A549 (cell line): ENCODE data around the gene MAZ. TPM values are rescaled to one million over a fixed set of nuclear protein-coding genes. Genes with fewer than 3 reads are reported as not detected.

Source experiments
- ATAC-seq, 2 experiments: fragments of 200-7000 bp in 1 of 2; fragments of >200 bp in 1 of 2; cut with Nextera tagmentation in 1 of 2; cut with Tn5 transposase in 1 of 2; 3 replicates each; pipeline versions ENCODE4 v1.8.0 to v1.9.1; 2018 to 2020; ENCODE audit warnings: mild to moderate bottlenecking in 1 of 2, moderate library complexity in 1 of 2
- CTCF ChIA-PET: fragments of 300-600 bp; sonication (Branson Sonifier 250); formaldehyde crosslinking; extraction: SDS; loops from one replicate; lab custom pipeline; 2021; ENCODE audit warnings: antibody characterized with exemption, inconsistent platforms; lab: Yijun Ruan, JAX
- POLR2A ChIA-PET: fragments of 350-600 bp; formaldehyde crosslinking; extraction: SDS; loops from one replicate; lab custom pipeline; 2021; ENCODE audit warnings: antibody characterized with exemption, inconsistent platforms; lab: Yijun Ruan, JAX
- DNase-seq, 2 experiments: peaks; one replicate each; pipeline versions ENCODE4 v3.0.0 to v3.0.0-alpha.2; 2011 to 2016; ENCODE audit warnings: low read depth in 1 of 2, low spot score in 1 of 2
- FAIRE-seq: peaks from 2 replicates; lab custom pipeline; 2011; peaks lifted over from hg19 to GRCh38; lab: Jason Lieb, UNC
- H3K27ac ChIP-seq, 2 experiments: fragments of >200 bp; sonication (Bioruptor Twin); formaldehyde crosslinking; 3 replicates each; pipeline ENCODE4 v1.5.1; 2016 to 2017
- H3K4me1 ChIP-seq: fragments of >200 bp; sonication (Bioruptor Twin); formaldehyde crosslinking; 3 replicates; pipeline ENCODE4 v1.6.1; 2016
- H3K4me2 ChIP-seq: fragments of >200 bp; sonication (Bioruptor Twin); formaldehyde crosslinking; 3 replicates; pipeline ENCODE4 v1.6.1; 2016
- H3K4me3 ChIP-seq: fragments of >200 bp; sonication (Bioruptor Twin); formaldehyde crosslinking; 3 replicates; pipeline ENCODE4 v1.5.1; 2016
- H3K9me3 ChIP-seq: fragments of >200 bp; sonication (Bioruptor Twin); formaldehyde crosslinking; 3 replicates; pipeline ENCODE4 v1.6.1; 2016
- BHLHE40 ChIP-seq: IDR thresholded peaks from 2 replicates; pipeline ENCODE4 v1.6.1; 2012; ENCODE audit warnings: low read depth, low read length, inconsistent platforms
- CBX8 ChIP-seq: fragments of 200-600 bp; sonication (generic); IDR thresholded peaks from 2 replicates; pipeline ENCODE4 v1.6.1; 2016
- CEBPB ChIP-seq, 2 experiments: fragments of >200 bp in 1 of 2; sonication (Bioruptor Twin) in 1 of 2; formaldehyde crosslinking in 1 of 2; IDR thresholded peaks; 2 replicates each; pipeline ENCODE4 v1.6.1; 2012 to 2016
- CHD2 ChIP-seq: fragments of 150-350 bp; IDR thresholded peaks from 2 replicates; pipeline ENCODE4 v1.6.1; 2014; ENCODE audit warnings: low read length; ENCODE audit not compliant: partially characterized antibody
- EP300 ChIP-seq, 2 experiments: fragments of >200 bp; sonication (Bioruptor Twin); formaldehyde crosslinking; IDR thresholded peaks; 2 replicates in 1 of 2; 3 replicates in 1 of 2; pipeline ENCODE4 v1.6.1; 2016 to 2017
- FOSB ChIP-seq: fragments of 250-450 bp; sonication (Bioruptor Pico); IDR thresholded peaks from 2 replicates; pipeline ENCODE4 v1.5.0; 2020; ENCODE audit warnings: mild to moderate bottlenecking, moderate library complexity
- HDAC2 ChIP-seq: fragments of 200-600 bp; sonication (generic); IDR thresholded peaks from 2 replicates; pipeline ENCODE4 v1.6.1; 2016
- HOXB13 ChIP-seq: fragments of 250-450 bp; sonication (Bioruptor Pico); IDR thresholded peaks from 2 replicates; pipeline ENCODE4 v1.5.0; 2020; ENCODE audit warnings: low read depth, mild to moderate bottlenecking, moderate library complexity
- HOXB5 ChIP-seq: fragments of 250-450 bp; sonication (Bioruptor Pico); IDR thresholded peaks from 2 replicates; pipeline ENCODE4 v1.5.0; 2020; ENCODE audit warnings: mild to moderate bottlenecking, moderate library complexity
- JUN ChIP-seq, 2 experiments: fragments of >200 bp; sonication (Bioruptor Twin); formaldehyde crosslinking; IDR thresholded peaks; 2 replicates in 1 of 2; 3 replicates in 1 of 2; pipeline ENCODE4 v1.6.1; 2016 to 2017
- JUNB ChIP-seq: fragments of >200 bp; sonication (Bioruptor Twin); formaldehyde crosslinking; IDR thresholded peaks from 2 replicates; pipeline ENCODE4 v1.6.1; 2016
- KDM5A ChIP-seq: fragments of 200-600 bp; sonication (generic); IDR thresholded peaks from 2 replicates; pipeline ENCODE4 v1.6.1; 2016; ENCODE audit warnings: antibody characterized with exemption, mild to moderate bottlenecking
- MAFK ChIP-seq: fragments of 450-650 bp; IDR thresholded peaks from 2 replicates; pipeline ENCODE4 v1.6.1; 2014; ENCODE audit not compliant: partially characterized antibody
- MAX ChIP-seq: IDR thresholded peaks from 2 replicates; pipeline ENCODE4 v1.6.1; 2012
- NPAS2 ChIP-seq: fragments of 250-450 bp; sonication (Bioruptor Pico); IDR thresholded peaks from 2 replicates; pipeline ENCODE4 v1.8.0; 2022; ENCODE audit warnings: mild to moderate bottlenecking, moderate library complexity, borderline replicate concordance
- PBX3 ChIP-seq: IDR thresholded peaks from 2 replicates; pipeline ENCODE4 v1.6.1; 2012
- PHF8 ChIP-seq: fragments of 200-600 bp; sonication (generic); IDR thresholded peaks from 2 replicates; pipeline ENCODE4 v1.6.1; 2016; ENCODE audit warnings: low read depth, mild to moderate bottlenecking, antibody characterized with exemption, moderate library complexity, borderline replicate concordance
- RCOR1 ChIP-seq: fragments of 150-350 bp; IDR thresholded peaks from 2 replicates; pipeline ENCODE4 v1.6.1; 2014; ENCODE audit warnings: antibody characterized with exemption, low read length, low read depth
- REST ChIP-seq: fragments of 200-600 bp; sonication (generic); IDR thresholded peaks from 2 replicates; pipeline ENCODE4 v1.6.1; 2016; ENCODE audit warnings: antibody characterized with exemption, mild to moderate bottlenecking, moderate library complexity
- RNF2 ChIP-seq: fragments of 200-600 bp; sonication (generic); IDR thresholded peaks from 2 replicates; pipeline ENCODE4 v1.6.1; 2016; ENCODE audit warnings: low read depth, mild to moderate bottlenecking, antibody characterized with exemption, moderate library complexity, borderline replicate concordance
- SMC3 ChIP-seq: fragments of >200 bp; sonication (Bioruptor Twin); formaldehyde crosslinking; IDR thresholded peaks from 3 replicates; pipeline ENCODE4 v1.6.1; 2018; ENCODE audit warnings: inconsistent platforms
- TP53 ChIP-seq: fragments of 250-450 bp; sonication (Bioruptor Pico); IDR thresholded peaks from 2 replicates; pipeline ENCODE4 v1.5.0; 2021; ENCODE audit warnings: mild to moderate bottlenecking, moderate library complexity
- ZC3H11A ChIP-seq: fragments of 450-650 bp; IDR thresholded peaks from 2 replicates; pipeline ENCODE4 v1.6.1; 2014; ENCODE audit warnings: antibody characterized with exemption, mild to moderate bottlenecking
- WGBS: methylation state at CpG from one replicate; pipeline ENCODE4 v1.1.6; 2017; ENCODE audit errors: missing lambda C conversion rate; 5-methylcytosine and 5-hydroxymethylcytosine counted together
- polyA plus RNA-seq, 4 experiments: library from polyadenylated mRNA; depleted of rRNA in 3 of 4; stranded (reverse); fragments of >200 nt; fragmentation: RNase III in 1 of 4; extraction: RNeasy Plus Mini Kit Qiagen cat#74134 plus additional on column Dnase treatment in 1 of 4; gene quantifications; 2 replicates in 3 of 4; 3 replicates in 1 of 4; pipeline ENCODE4 v1.2.3, GENCODE V29; 2011 to 2017

The MAZ gene
- polyA plus RNA-seq, 2 of the 4 experiments (the other 2 are of a cell fraction): 79.6 to 231 TPM

- TF ChIP-seq JUN (IDR thresholded peaks at IDR 0.05) (no peak), HOXB5 (CRISPR knock-in tag) (no peak), TP53 (no peak), BHLHE40 (no peak), SMC3 (no peak), HOXB13 (CRISPR knock-in tag) (no peak), CBX8 (no peak), NPAS2 (CRISPR knock-in tag) (no peak), RNF2 (no peak), RCOR1 (no peak), PHF8 (no peak), CEBPB (IDR thresholded peaks at IDR 0.05) (0 out of 4 replicates have a peak, but pooled peaks of 1 of the 2 experiments have one; percentile 5), JUNB (no peak), CHD2 (no peak), REST (no peak), FOSB (CRISPR knock-in tag) (no peak), KDM5A (no peak), EP300 (IDR thresholded peaks at IDR 0.05) (no peak), HDAC2 (no peak)
- TF ChIP-seq, all 56 proteins: peak for 6
Measured at GRCh38 chr16:29816694-29817441, 10.5 kb downstream of the MAZ start (continued).

- ChIA-PET CTCF (interaction anchor here (0.7 to 24.4 kb wide), 12 partner anchors 11 to 213 kb away, joined by 3 to 568 read pairs (median 10); partner anchors contain the start of genes CDIPT, KIF22, MAZ and TLCD3B), POLR2A (interaction anchor here (0.6 to 0.7 kb wide), 2 partner anchors 15 to 190 kb away, joined by 3 to 5 read pairs; no protein-coding TSS in a partner anchor)
- Histone ChIP-seq H3K4me2 (peak overlapping the region; percentile 97), H3K4me1 (peaks cover 50% of the 10 kb centered on the region), H3K4me3 (no peak overlapping the region), H3K27ac (peak overlapping the region in 1 of 2 experiments; percentile 98; a peak in 2 of 6 replicates), H3K9me3 (no peaks in the 10 kb centered on the region)
- no peak for DNase-seq
- FAIRE-seq: no peak
- ATAC-seq: no peak
- WGBS: 86% methylated on average over 4 of the region's 4 CpGs
- no peak for TF ChIP-seq ZC3H11A
- no peak for TF ChIP-seq JUNB
- no peak for TF ChIP-seq PBX3
- no peak for TF ChIP-seq MAFK
- no peak for TF ChIP-seq MAX
- TF ChIP-seq, all 56 proteins: peak for 0
Measured at GRCh38 chr16:29818082-29818481, 11.8 kb downstream of the MAZ start.
